ENCODE data around the gene BPIFA2.

DNA sequence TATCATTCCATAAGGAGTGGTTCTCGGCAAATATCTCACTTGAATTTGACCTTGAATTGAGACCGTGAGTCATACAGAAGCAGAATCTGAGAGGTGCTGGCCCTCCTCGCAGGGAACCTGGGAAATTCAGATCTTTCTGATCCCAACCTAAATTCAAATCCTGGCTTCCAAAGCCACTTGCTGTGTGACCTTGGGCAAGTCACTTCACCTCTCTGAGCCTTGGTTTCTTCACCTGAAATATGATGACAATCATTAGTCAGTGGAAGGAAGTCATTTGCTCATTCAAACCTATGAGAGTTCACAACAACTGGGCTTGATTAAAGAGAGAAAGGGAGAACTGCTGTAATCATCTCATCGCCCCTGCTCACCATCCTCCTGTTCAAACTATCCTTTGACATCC is 56.4 kb downstream of the BPIFA2 start:
- TF ChIP-seq, protein P1, sequence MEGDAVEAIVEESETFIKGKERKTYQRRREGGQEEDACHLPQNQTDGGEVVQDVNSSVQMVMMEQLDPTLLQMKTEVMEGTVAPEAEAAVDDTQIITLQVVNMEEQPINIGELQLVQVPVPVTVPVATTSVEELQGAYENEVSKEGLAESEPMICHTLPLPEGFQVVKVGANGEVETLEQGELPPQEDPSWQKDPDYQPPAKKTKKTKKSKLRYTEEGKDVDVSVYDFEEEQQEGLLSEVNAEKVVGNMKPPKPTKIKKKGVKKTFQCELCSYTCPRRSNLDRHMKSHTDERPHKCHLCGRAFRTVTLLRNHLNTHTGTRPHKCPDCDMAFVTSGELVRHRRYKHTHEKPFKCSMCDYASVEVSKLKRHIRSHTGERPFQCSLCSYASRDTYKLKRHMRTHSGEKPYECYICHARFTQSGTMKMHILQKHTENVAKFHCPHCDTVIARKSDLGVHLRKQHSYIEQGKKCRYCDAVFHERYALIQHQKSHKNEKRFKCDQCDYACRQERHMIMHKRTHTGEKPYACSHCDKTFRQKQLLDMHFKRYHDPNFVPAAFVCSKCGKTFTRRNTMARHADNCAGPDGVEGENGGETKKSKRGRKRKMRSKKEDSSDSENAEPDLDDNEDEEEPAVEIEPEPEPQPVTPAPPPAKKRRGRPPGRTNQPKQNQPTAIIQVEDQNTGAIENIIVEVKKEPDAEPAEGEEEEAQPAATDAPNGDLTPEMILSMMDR (IDR thresholded peaks at IDR 0.05; ENCODE audit: low read length): no peak
- no peak for TF ChIP-seq EZH2phosphoT487 (IDR thresholded peaks at IDR 0.05; ENCODE audit: low read length)

Data from MM.1S (cell line).